ENCODE measurements around the gene ATR. TPM values are rescaled to one million over a fixed set of nuclear protein-coding genes. Genes with fewer than 3 reads are reported as not detected.

ATR gene
- total RNA-seq, 1 experiment from 2014 or later, result 15.8 TPM

DNA sequence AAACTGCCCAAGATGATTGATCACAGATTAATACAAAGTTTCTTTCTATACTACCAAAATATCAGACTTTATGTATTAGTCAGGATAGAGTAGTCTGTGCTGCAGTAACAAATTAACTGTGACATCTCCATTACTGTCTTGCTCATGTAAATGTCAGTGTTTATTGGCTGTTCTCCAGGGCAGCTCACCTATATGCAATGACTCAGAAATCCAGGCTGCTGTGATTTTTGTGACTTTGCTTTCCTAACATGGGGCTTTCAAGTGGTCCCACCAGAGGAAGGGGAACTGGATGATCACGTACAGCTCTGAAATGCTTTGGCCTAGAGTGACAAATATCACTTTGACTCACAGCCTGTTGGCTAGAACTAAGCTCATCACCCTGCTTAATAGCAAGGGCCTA is 30.6 kb upstream of the ATR start:
- H2BK20ac ChIP-seq (ENCODE audit: low read depth, low read length, poor library complexity, severe bottlenecking), result no peak overlapping the region
- no peak overlapping the region for H3K4ac ChIP-seq (ENCODE audit: low read depth, low read length)
- H3K4me2 ChIP-seq (ENCODE audit: insufficient read depth, insufficient read length, low read length), result no peak overlapping the region
- no peaks in the 10 kb centered on the region for H3K23me2 ChIP-seq (ENCODE audit: insufficient read length, low read depth, low read length, poor library complexity, severe bottlenecking)
- H2AFZ ChIP-seq (ENCODE audit: low read length), result no peak overlapping the region
- Mint-ChIP-seq H3K4me3 (no peak overlapping the region), H3K4me1 (no peaks in the 10 kb centered on the region), H3K27me3 (ENCODE audit: low read depth) (no peaks in the 10 kb centered on the region), H3K9me3 (no peaks in the 10 kb centered on the region), H3K36me3 (ENCODE audit: insufficient read depth in 1 of 3, low read depth in 3 of 3) (no peaks in the 10 kb centered on the region), H3K27ac (no peak overlapping the region)
- DNase-seq, result no peak
- no peak overlapping the region for H2BK15ac ChIP-seq (ENCODE audit: low read depth, low read length)
- H3T11ph ChIP-seq (ENCODE audit: low read length), result no peak overlapping the region
- no peak overlapping the region for H4K8ac ChIP-seq (replicated peaks; ENCODE audit: insufficient read length, low read depth, low read length)
- H3K9ac ChIP-seq (ENCODE audit: extremely low read depth, insufficient read length, low read length), result no peak overlapping the region
- H3K14ac ChIP-seq (ENCODE audit: insufficient read depth, low read length), result no peak overlapping the region
- H2BK120ac ChIP-seq (ENCODE audit: low read depth, low read length, poor library complexity, severe bottlenecking), result no peak overlapping the region
- H4K20me1 ChIP-seq (ENCODE audit: control insufficient read depth, insufficient read depth, insufficient read length), result peaks cover 3% of the 10 kb centered on the region
- TF ChIP-seq CTCF (conservative IDR thresholded peaks at IDR 0.05), result no peak
- no peak overlapping the region for H3K27ac ChIP-seq (ENCODE audit: insufficient read length, low read depth, low read length)
- WGBS (ENCODE audit: extremely low coverage, insufficient read length, low lambda C conversion rate), result no CpG with 5 or more reads among the region's 1 CpG
- no peaks in the 10 kb centered on the region for H3K9me3 ChIP-seq (ENCODE audit: control insufficient read depth, low read depth, low read length)
- H3K79me2 ChIP-seq (ENCODE audit: insufficient read depth, low read length), result no peaks in the 10 kb centered on the region
- no peak overlapping the region for H2BK5ac ChIP-seq (ENCODE audit: insufficient read length, low read length)
- no peaks in the 10 kb centered on the region for H3K27me3 ChIP-seq (ENCODE audit: insufficient read depth, low read length)
- no peaks in the 10 kb centered on the region for H3K79me1 ChIP-seq (ENCODE audit: insufficient read depth, low read depth, low read length, poor library complexity, severe bottlenecking)
- no peak overlapping the region for H4K5ac ChIP-seq (ENCODE audit: insufficient read length, low read depth, low read length)
- H3K4me1 ChIP-seq (ENCODE audit: insufficient read depth, low read length), result no peaks in the 10 kb centered on the region
- H3K18ac ChIP-seq (ENCODE audit: insufficient read length, low read depth, low read length), result no peak overlapping the region
- no peak overlapping the region for H3K23ac ChIP-seq (ENCODE audit: insufficient read length, low read depth, low read length)
- no peak overlapping the region for H3K56ac ChIP-seq (ENCODE audit: insufficient read length, low read depth, low read length)
- no peak overlapping the region for H4K91ac ChIP-seq (ENCODE audit: insufficient read length, low read depth, low read length)
- H2AK5ac ChIP-seq (ENCODE audit: insufficient read length, low read length), result no peak overlapping the region
- H2BK12ac ChIP-seq (ENCODE audit: insufficient read length, low read depth, low read length), result no peak overlapping the region

Data from H9 (cell line).